Large intestine (tissue), 3 donors: ENCODE results near the gene TMEM176A. TPM values are rescaled to one million over a fixed set of nuclear protein-coding genes. Genes with fewer than 3 reads are reported as not detected.
"Not testable (repeated sequence)": the region's sequence is repeated elsewhere in the genome, so short reads cannot be mapped to it uniquely, and the experiment has no call there.

Experiments
- DNase-seq, 2 donors: peaks; one replicate each; pipeline versions ENCODE4 v3.0.0 to v3.0.0-alpha.2; 2013
- H3K27ac ChIP-seq: one replicate; pipeline ENCODE4 v1.5.1; 2013; ENCODE audit warnings: low read length
- H3K27me3 ChIP-seq: 2 replicates; pipeline ENCODE4 v1.6.1; 2013; ENCODE audit warnings: low read length; ENCODE audit not compliant: control insufficient read depth, insufficient read depth
- H3K36me3 ChIP-seq: 2 replicates; pipeline ENCODE4 v1.6.1; 2013; ENCODE audit warnings: low read length; ENCODE audit not compliant: control insufficient read depth, insufficient read depth
- H3K4me1 ChIP-seq: one replicate; pipeline ENCODE4 v1.6.1; 2013; ENCODE audit warnings: low read length; ENCODE audit not compliant: control insufficient read depth, insufficient read depth
- H3K4me3 ChIP-seq: one replicate; pipeline ENCODE4 v1.5.1; 2013; ENCODE audit warnings: low read length
- H3K9me3 ChIP-seq: one replicate; pipeline ENCODE4 v1.6.1; 2013; ENCODE audit warnings: mild to moderate bottlenecking, low read depth, low read length, moderate library complexity; ENCODE audit not compliant: control insufficient read depth
- WGBS: methylation state at CpG from one replicate; pipeline ENCODE4 v1.1.5; 2013; ENCODE audit warnings: low lambda C conversion rate; ENCODE audit not compliant: insufficient coverage; 5-methylcytosine and 5-hydroxymethylcytosine counted together
- polyA plus RNA-seq: library from polyadenylated mRNA; unstranded; fragments of 120-200 nt; gene quantifications from one replicate; pipeline ENCODE4 v1.2.1, GENCODE V29; 2013

The TMEM176A gene
- polyA plus RNA-seq, 1 donor: 300 TPM

- Histone ChIP-seq H3K4me3 (no peak overlapping the region), H3K4me1 (no peaks in the 10 kb centered on the region), H3K27ac (no peak overlapping the region), H3K36me3 (no peaks in the 10 kb centered on the region), H3K27me3 (peaks cover 5% of the 10 kb centered on the region), H3K9me3 (no peaks in the 10 kb centered on the region)
- 63% methylated on average over 1 of the region's 1 CpG for WGBS
- no peak for DNase-seq
Measured at GRCh38 chr7:150756858-150757257, 43.7 kb upstream of the TMEM176A start.

DNA sequence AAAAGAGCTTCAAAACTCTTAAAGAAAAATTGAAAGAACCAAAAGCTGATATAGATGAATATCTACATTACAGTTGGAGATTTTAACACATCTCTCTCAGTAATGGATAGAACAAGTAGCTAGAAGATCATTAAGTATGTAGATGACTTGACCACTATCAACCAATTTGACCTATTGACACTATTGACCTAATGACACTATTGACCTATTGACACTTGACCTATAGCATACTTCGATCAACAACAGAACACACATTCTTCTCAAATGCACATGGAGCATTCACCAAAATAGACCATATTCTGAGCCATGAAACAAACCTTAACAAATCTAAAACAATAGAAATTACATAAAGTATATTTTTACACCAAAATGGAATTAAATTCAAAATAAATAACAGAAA lies 41.1 kb upstream of the TMEM176A start:
- DNase-seq: no peak
- Histone ChIP-seq H3K27ac (no peak overlapping the region), H3K4me1 (no peaks in the 10 kb centered on the region), H3K9me3 (no peaks in the 10 kb centered on the region), H3K27me3 (no peaks in the 10 kb centered on the region), H3K4me3 (no peak overlapping the region), H3K36me3 (no peaks in the 10 kb centered on the region)
- no CpG with 5 or more reads among the region's 1 CpG for WGBS

GRCh38 chr7:150766334-150766709 lies 34.2 kb upstream of the TMEM176A start:
- DNase-seq: peak in 1 of 2 donors; percentile 29
- Histone ChIP-seq H3K27me3 (no peaks in the 10 kb centered on the region), H3K36me3 (no peaks in the 10 kb centered on the region), H3K4me3 (no peak overlapping the region), H3K27ac (no peak overlapping the region), H3K4me1 (no peaks in the 10 kb centered on the region), H3K9me3 (no peaks in the 10 kb centered on the region)

DNA sequence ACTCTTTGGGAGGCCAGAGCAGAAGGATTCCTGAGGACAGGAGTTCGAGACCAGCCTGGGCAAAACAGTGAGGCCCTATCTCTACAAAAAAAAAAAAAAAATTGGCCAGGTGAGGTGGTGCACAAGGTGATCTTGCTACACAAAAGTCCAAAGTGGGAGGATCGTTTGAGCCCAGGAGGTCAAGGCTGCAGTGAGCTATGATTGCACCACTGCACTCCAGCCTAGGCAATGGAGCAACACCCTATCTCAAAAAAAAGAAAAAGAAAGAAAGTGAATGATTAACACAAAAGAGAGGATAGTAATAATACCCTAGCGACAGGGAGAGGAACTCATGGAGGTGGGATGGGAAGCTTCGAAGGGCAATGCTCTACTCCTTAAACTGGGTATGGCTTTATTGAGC lies 30.8 kb upstream of the TMEM176A start:
- H3K27me3 ChIP-seq: no peaks in the 10 kb centered on the region
- no peaks in the 10 kb centered on the region for H3K36me3 ChIP-seq
- H3K27ac ChIP-seq: no peak overlapping the region
- H3K9me3 ChIP-seq: no peaks in the 10 kb centered on the region
- H3K4me3 ChIP-seq: no peak overlapping the region
- no peaks in the 10 kb centered on the region for H3K4me1 ChIP-seq
- WGBS: no CpG with 5 or more reads among the region's 4 CpGs
- DNase-seq: no peak

DNA sequence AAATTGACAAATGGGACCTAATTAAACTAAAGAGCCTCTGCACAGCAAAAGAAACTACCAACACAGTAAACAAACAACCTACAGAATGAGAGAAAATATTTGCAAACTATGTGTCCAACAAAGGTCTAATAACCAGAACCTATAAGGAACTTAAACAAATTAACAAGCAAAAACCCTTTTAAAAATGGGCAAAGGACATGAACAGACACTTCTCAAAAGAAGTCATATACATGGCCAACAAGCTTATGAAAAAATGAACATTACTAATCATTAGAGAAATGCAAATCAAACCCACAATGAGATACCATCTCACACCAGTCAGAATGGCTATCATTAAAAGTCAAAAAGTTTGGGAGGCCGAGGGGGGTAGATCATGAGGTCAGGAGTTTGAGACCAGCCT lies 26.4 kb upstream of the TMEM176A start:
- H3K27ac ChIP-seq, H3K4me1 ChIP-seq: not testable (repeated sequence)
- no CpG with 5 or more reads among the region's 1 CpG for WGBS

DNA sequence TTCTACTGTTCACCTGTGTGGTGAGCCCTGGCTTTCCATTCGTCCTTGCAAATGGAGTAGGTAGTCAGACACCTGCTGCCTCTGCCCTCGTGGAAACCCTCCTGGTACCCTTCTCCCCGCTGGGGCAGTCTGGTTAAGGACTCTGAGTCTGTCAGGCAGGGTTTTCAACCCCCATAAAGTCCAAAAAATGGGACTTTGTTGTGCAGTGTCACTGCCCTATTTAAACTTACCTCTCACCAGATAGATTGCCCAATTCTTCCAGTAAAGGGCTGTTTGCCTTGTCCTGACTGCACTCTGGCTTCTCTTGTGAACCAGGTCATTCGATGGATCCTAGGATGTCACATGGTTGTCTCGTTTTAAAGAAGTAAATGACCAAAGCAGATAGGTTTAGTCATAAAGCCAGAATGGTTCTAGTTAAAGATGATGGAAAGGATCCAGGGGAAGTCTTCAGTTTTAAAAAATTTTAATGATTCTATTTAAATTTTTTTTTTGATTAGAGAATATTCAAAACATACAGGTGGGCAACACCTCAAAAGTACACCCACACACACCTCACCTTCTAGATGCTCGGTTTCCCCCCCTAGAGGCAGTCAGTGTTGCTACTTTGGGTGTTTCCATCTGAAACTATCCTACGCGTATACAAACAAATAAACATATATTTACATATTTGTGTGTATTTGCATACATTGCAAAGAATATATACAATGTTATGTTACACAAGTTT lies 22.4 kb upstream of the TMEM176A start:
- Histone ChIP-seq H3K9me3 (no peaks in the 10 kb centered on the region), H3K27me3 (no peaks in the 10 kb centered on the region), H3K36me3 (no peaks in the 10 kb centered on the region), H3K4me1 (peaks cover 3% of the 10 kb centered on the region), H3K4me3 (no peak overlapping the region), H3K27ac (no peak overlapping the region)
- no peak for DNase-seq
- 42% methylated on average over 2 of the region's 8 CpGs for WGBS

More for the DNA sequence above, 26.4 kb upstream of the TMEM176A start:
- not testable (repeated sequence) for H3K9me3 ChIP-seq, H3K27me3 ChIP-seq, H3K4me3 ChIP-seq, DNase-seq, H3K36me3 ChIP-seq

GRCh38 chr7:150778738-150779301 lies 21.7 kb upstream of the TMEM176A start:
- no peak overlapping the region for H3K27ac ChIP-seq
- H3K36me3 ChIP-seq: no peaks in the 10 kb centered on the region
- WGBS: 43% methylated on average over 3 of the region's 12 CpGs
- H3K27me3 ChIP-seq: no peaks in the 10 kb centered on the region
- peak; percentile 77 to 78 for DNase-seq
- no peak overlapping the region for H3K4me3 ChIP-seq
- H3K9me3 ChIP-seq: no peaks in the 10 kb centered on the region
- H3K4me1 ChIP-seq: peaks cover 6% of the 10 kb centered on the region

- peaks cover 20% of the 10 kb centered on the region for H3K4me1 ChIP-seq
- WGBS: no CpG with 5 or more reads among the region's 3 CpGs
- no peak for DNase-seq
- no peaks in the 10 kb centered on the region for H3K27me3 ChIP-seq
- H3K27ac ChIP-seq: no peak overlapping the region
- no peaks in the 10 kb centered on the region for H3K9me3 ChIP-seq
- no peak overlapping the region for H3K4me3 ChIP-seq
- H3K36me3 ChIP-seq: no peaks in the 10 kb centered on the region
Measured at GRCh38 chr7:150780292-150780691, 20.3 kb upstream of the TMEM176A start.

GRCh38 chr7:150781103-150781502 lies 19.5 kb upstream of the TMEM176A start:
- H3K36me3 ChIP-seq: no peaks in the 10 kb centered on the region
- peak overlapping the region; percentile 27 for H3K27ac ChIP-seq
- H3K4me3 ChIP-seq: no peak overlapping the region
- H3K9me3 ChIP-seq: no peaks in the 10 kb centered on the region
- no peaks in the 10 kb centered on the region for H3K27me3 ChIP-seq
- peaks cover 20% of the 10 kb centered on the region for H3K4me1 ChIP-seq
- no peak for DNase-seq
- 50% methylated on average over 2 of the region's 3 CpGs for WGBS

- no peaks in the 10 kb centered on the region for H3K36me3 ChIP-seq
- no peaks in the 10 kb centered on the region for H3K9me3 ChIP-seq
- no peak for DNase-seq
- H3K27ac ChIP-seq: no peak overlapping the region
- 100% methylated on average over 1 of the region's 2 CpGs for WGBS
- H3K27me3 ChIP-seq: no peaks in the 10 kb centered on the region
- H3K4me3 ChIP-seq: no peak overlapping the region
- H3K4me1 ChIP-seq: peaks cover 20% of the 10 kb centered on the region
Measured at GRCh38 chr7:150781961-150782360, 18.6 kb upstream of the TMEM176A start.
